Right renal cortex interstitium (tissue), 3 donors: ENCODE data around the gene FGFRL1. TPM values are rescaled to one million over a fixed set of nuclear protein-coding genes. Genes with fewer than 3 reads are reported as not detected.
"Not testable (repeated sequence)": the region's sequence is repeated elsewhere in the genome, so short reads cannot be mapped to it uniquely, and the experiment has no call there.

Experiments
- DNase-seq, 3 donors: peaks; one replicate each; pipeline ENCODE4 v3.0.0-alpha.2; 2013; ENCODE audit warnings: low read depth in 3 of 3, low spot score in 2 of 3
- polyA plus RNA-seq, 3 donors: library from polyadenylated mRNA; unstranded; fragments of 120-200 nt; gene quantifications; one replicate each; pipeline ENCODE4 v1.2.1, GENCODE V29; 2013; ENCODE audit not compliant: insufficient read length in 3 of 3

Gene FGFRL1
- polyA plus RNA-seq, 3 donors = 33.4 to 41.1 (median 36.0) TPM

- DNase-seq = no peak
Measured at GRCh38 chr4:1036976-1037810, 25.8 kb downstream of the FGFRL1 start.

GRCh38 chr4:1038948-1039492 is 27.6 kb downstream of the FGFRL1 start:
- no peak for DNase-seq

- no peak for DNase-seq
Measured at GRCh38 chr4:1039493-1040343, 28.3 kb downstream of the FGFRL1 start.

- no peak for DNase-seq
Measured at GRCh38 chr4:1040344-1041146, 29.1 kb downstream of the FGFRL1 start.

- no peak for DNase-seq
Measured at GRCh38 chr4:1041147-1041935, 29.9 kb downstream of the FGFRL1 start.

- DNase-seq = no peak
Measured at GRCh38 chr4:1041936-1042330, 30.5 kb downstream of the FGFRL1 start.

- no peak for DNase-seq
Measured at GRCh38 chr4:1042352-1043055, 31.1 kb downstream of the FGFRL1 start.

GRCh38 chr4:1043162-1043561 is 31.7 kb downstream of the FGFRL1 start:
- no peak for DNase-seq

- DNase-seq = no peak
Measured at GRCh38 chr4:1043651-1044468, 32.4 kb downstream of the FGFRL1 start.

- no peak for DNase-seq
Measured at GRCh38 chr4:1044469-1045192, 33.2 kb downstream of the FGFRL1 start.

GRCh38 chr4:1045193-1045594 is 33.8 kb downstream of the FGFRL1 start:
- DNase-seq = no peak

GRCh38 chr4:1045595-1046201 is 34.3 kb downstream of the FGFRL1 start:
- DNase-seq = no peak

- DNase-seq = not testable (repeated sequence)
Measured at GRCh38 chr4:1046581-1047011, 35.2 kb downstream of the FGFRL1 start.

GRCh38 chr4:1047106-1047975 is 35.9 kb downstream of the FGFRL1 start:
- DNase-seq = no peak

GRCh38 chr4:1047976-1048772 is 36.7 kb downstream of the FGFRL1 start:
- no peak for DNase-seq
